Measurements from ENCODE around the gene PRKCA. TPM values are rescaled to one million over a fixed set of nuclear protein-coding genes. Genes with fewer than 3 reads are reported as not detected.

Gene PRKCA
- total and polyA plus RNA-seq, 3 experiments from 2014 or later = 1.8 to 74.1 (median 73.9) TPM

GRCh38 chr17:66662496-66662895, 360.1 kb downstream of the PRKCA start:
- no peak overlapping the region for H3K4me3 Mint-ChIP-seq
- peaks cover 0 to 3% (median 2%) of the 10 kb centered on the region in 5 donors for H3K9me3 Mint-ChIP-seq
- no peak overlapping the region for H3K4me3 ChIP-seq (ENCODE audit: low read length)
- H3K9me3 ChIP-seq (ENCODE audit: low read length) = no peaks in the 10 kb centered on the region
- H3K36me3 Mint-ChIP-seq = peaks cover 11 to 13% (median 13%) of the 10 kb centered on the region in 3 donors
- DNase-seq = no peak
- H3K4me1 ChIP-seq (ENCODE audit: insufficient read depth, low read length) = peaks cover 33% of the 10 kb centered on the region
- no peaks in the 10 kb centered on the region for H3K36me3 ChIP-seq (ENCODE audit: insufficient read depth, low read length)
- H3K27ac ChIP-seq (ENCODE audit: low read depth, low read length) = no peak overlapping the region
- no peaks in the 10 kb centered on the region for H3K27me3 ChIP-seq (ENCODE audit: insufficient read depth, low read length, poor library complexity, severe bottlenecking)
- peaks cover 19 to 26% (median 20%) of the 10 kb centered on the region in 3 donors for H3K4me1 Mint-ChIP-seq
- CTCF ChIA-PET = interaction anchor here (0.8 kb wide), 1 partner anchor 9 kb away, joined by 3 read pairs; no protein-coding TSS in a partner anchor
- H3K27ac Mint-ChIP-seq = peak overlapping the region in 3 of 8 donors; percentile 11 to 62 (median 17)
- POLR2A ChIA-PET = no interaction called here
- H3K27me3 Mint-ChIP-seq = no peaks in the 10 kb centered on the region

- H3K36me3 ChIP-seq (ENCODE audit: insufficient read depth, low read length) = no peaks in the 10 kb centered on the region
- Mint-ChIP-seq H3K27me3 (peaks cover 0 to 1% of the 10 kb centered on the region in 2 donors), H3K4me3 (no peak overlapping the region), H3K27ac (peak overlapping the region in 1 of 8 donors; percentile 17), H3K36me3 (peaks cover 6 to 8% (median 8%) of the 10 kb centered on the region in 3 donors), H3K4me1 (peaks cover 25 to 27% (median 26%) of the 10 kb centered on the region in 3 donors), H3K9me3 (no peaks in the 10 kb centered on the region)
- no peaks in the 10 kb centered on the region for H3K27me3 ChIP-seq (ENCODE audit: insufficient read depth, low read length, poor library complexity, severe bottlenecking)
- H3K9me3 ChIP-seq (ENCODE audit: low read length) = no peaks in the 10 kb centered on the region
- H3K27ac ChIP-seq (ENCODE audit: low read depth, low read length) = no peak overlapping the region
- DNase-seq = no peak
- H3K4me1 ChIP-seq (ENCODE audit: insufficient read depth, low read length) = peaks cover 40% of the 10 kb centered on the region
- ChIA-PET CTCF (no interaction called here), POLR2A (no interaction called here)
- no peak overlapping the region for H3K4me3 ChIP-seq (ENCODE audit: low read length)
Measured at GRCh38 chr17:66663041-66663606, 360.7 kb downstream of the PRKCA start.

GRCh38 chr17:66664336-66664735, 361.9 kb downstream of the PRKCA start:
- no peaks in the 10 kb centered on the region for H3K36me3 ChIP-seq (ENCODE audit: insufficient read depth, low read length)
- no peaks in the 10 kb centered on the region for H3K9me3 ChIP-seq (ENCODE audit: low read length)
- no peak overlapping the region for H3K27ac Mint-ChIP-seq
- no peaks in the 10 kb centered on the region for H3K27me3 ChIP-seq (ENCODE audit: insufficient read depth, low read length, poor library complexity, severe bottlenecking)
- H3K36me3 Mint-ChIP-seq = peaks cover 0 to 4% (median 0%) of the 10 kb centered on the region in 3 donors
- no peak overlapping the region for H3K27ac ChIP-seq (ENCODE audit: low read depth, low read length)
- ChIA-PET CTCF (no interaction called here), POLR2A (no interaction called here)
- H3K27me3 Mint-ChIP-seq = peaks cover 0 to 1% of the 10 kb centered on the region in 2 donors
- no peak for DNase-seq
- peaks cover 0 to 2% (median 0%) of the 10 kb centered on the region in 5 donors for H3K9me3 Mint-ChIP-seq
- H3K4me1 ChIP-seq (ENCODE audit: insufficient read depth, low read length) = peaks cover 48% of the 10 kb centered on the region
- H3K4me3 ChIP-seq (ENCODE audit: low read length) = no peak overlapping the region
- no peak overlapping the region for H3K4me3 Mint-ChIP-seq
- H3K4me1 Mint-ChIP-seq = peaks cover 33 to 39% (median 34%) of the 10 kb centered on the region in 3 donors

GRCh38 chr17:66665194-66665593, 362.8 kb downstream of the PRKCA start:
- peak overlapping the region in 2 of 8 donors; percentile 10 to 18 for H3K27ac Mint-ChIP-seq
- CTCF ChIA-PET = no interaction called here

GRCh38 chr17:66667090-66667489, 364.7 kb downstream of the PRKCA start:
- H3K27ac ChIP-seq (ENCODE audit: low read depth, low read length) = no peak overlapping the region
- H3K36me3 ChIP-seq (ENCODE audit: insufficient read depth, low read length) = no peaks in the 10 kb centered on the region
- H3K27me3 ChIP-seq (ENCODE audit: insufficient read depth, low read length, poor library complexity, severe bottlenecking) = no peaks in the 10 kb centered on the region
- DNase-seq = no peak
- ChIA-PET CTCF (no interaction called here), POLR2A (no interaction called here)
- Mint-ChIP-seq H3K36me3 (peaks cover 0 to 5% (median 4%) of the 10 kb centered on the region in 3 donors), H3K4me1 (peaks cover 39 to 56% (median 42%) of the 10 kb centered on the region in 3 donors), H3K4me3 (peak overlapping the region in 4 of 7 donors; percentile 20 to 59 (median 51)), H3K27me3 (peaks cover 0 to 1% of the 10 kb centered on the region in 2 donors), H3K9me3 (peaks cover 0 to 2% (median 0%) of the 10 kb centered on the region in 5 donors), H3K27ac (peak overlapping the region; percentile 22 to 89 (median 80))
- no peak overlapping the region for H3K4me3 ChIP-seq (ENCODE audit: low read length)
- no peaks in the 10 kb centered on the region for H3K9me3 ChIP-seq (ENCODE audit: low read length)
- peaks cover 58% of the 10 kb centered on the region for H3K4me1 ChIP-seq (ENCODE audit: insufficient read depth, low read length)

More at GRCh38 chr17:66665194-66665593, 362.8 kb downstream of the PRKCA start:
- Mint-ChIP-seq H3K4me3 (no peak overlapping the region), H3K27me3 (peaks cover 0 to 1% of the 10 kb centered on the region in 2 donors), H3K9me3 (peaks cover 0 to 2% (median 0%) of the 10 kb centered on the region in 5 donors), H3K36me3 (peaks cover 0 to 5% (median 4%) of the 10 kb centered on the region in 3 donors), H3K4me1 (peaks cover 33 to 44% (median 34%) of the 10 kb centered on the region in 3 donors)
- no peaks in the 10 kb centered on the region for H3K9me3 ChIP-seq (ENCODE audit: low read length)
- no peak overlapping the region for H3K27ac ChIP-seq (ENCODE audit: low read depth, low read length)
- H3K4me3 ChIP-seq (ENCODE audit: low read length) = no peak overlapping the region
- POLR2A ChIA-PET = no interaction called here
- DNase-seq = no peak
- peaks cover 48% of the 10 kb centered on the region for H3K4me1 ChIP-seq (ENCODE audit: insufficient read depth, low read length)
- H3K27me3 ChIP-seq (ENCODE audit: insufficient read depth, low read length, poor library complexity, severe bottlenecking) = no peaks in the 10 kb centered on the region
- no peaks in the 10 kb centered on the region for H3K36me3 ChIP-seq (ENCODE audit: insufficient read depth, low read length)

- ChIA-PET CTCF (no interaction called here), POLR2A (no interaction called here)
- peak; percentile 17 to 73 (median 63) for DNase-seq
- Histone ChIP-seq H3K27ac (ENCODE audit: low read depth, low read length) (no peak overlapping the region), H3K4me1 (ENCODE audit: insufficient read depth, low read length) (peaks cover 62% of the 10 kb centered on the region), H3K9me3 (ENCODE audit: low read length) (no peaks in the 10 kb centered on the region), H3K4me3 (ENCODE audit: low read length) (no peak overlapping the region), H3K27me3 (ENCODE audit: insufficient read depth, low read length, poor library complexity, severe bottlenecking) (no peaks in the 10 kb centered on the region), H3K36me3 (ENCODE audit: insufficient read depth, low read length) (no peaks in the 10 kb centered on the region)
- Mint-ChIP-seq H3K27me3 (peaks cover 0 to 1% of the 10 kb centered on the region in 2 donors), H3K4me3 (peak overlapping the region; percentile 3 to 59 (median 43)), H3K4me1 (peaks cover 42 to 61% (median 47%) of the 10 kb centered on the region in 3 donors), H3K36me3 (peaks cover 0 to 5% (median 4%) of the 10 kb centered on the region in 3 donors), H3K9me3 (peaks cover 0 to 2% (median 0%) of the 10 kb centered on the region in 5 donors), H3K27ac (peak overlapping the region; percentile 22 to 89 (median 80))
Measured at GRCh38 chr17:66667491-66668030, 365.1 kb downstream of the PRKCA start.

- no peak for DNase-seq
- no peaks in the 10 kb centered on the region for H3K9me3 ChIP-seq (ENCODE audit: low read length)
- POLR2A ChIA-PET = no interaction called here
- H3K27ac Mint-ChIP-seq = peak overlapping the region in 3 of 8 donors; percentile 15 to 61 (median 43)
- no peak overlapping the region for H3K4me3 Mint-ChIP-seq
- peaks cover 75% of the 10 kb centered on the region for H3K4me1 ChIP-seq (ENCODE audit: insufficient read depth, low read length)
- CTCF ChIA-PET = no interaction called here
- H3K4me3 ChIP-seq (ENCODE audit: low read length) = no peak overlapping the region
- H3K27me3 ChIP-seq (ENCODE audit: insufficient read depth, low read length, poor library complexity, severe bottlenecking) = no peaks in the 10 kb centered on the region
- no peak overlapping the region for H3K27ac ChIP-seq (ENCODE audit: low read depth, low read length)
- peaks cover 0 to 2% (median 0%) of the 10 kb centered on the region in 5 donors for H3K9me3 Mint-ChIP-seq
- H3K36me3 Mint-ChIP-seq = peaks cover 0 to 5% (median 2%) of the 10 kb centered on the region in 3 donors
- H3K4me1 Mint-ChIP-seq = peaks cover 60 to 87% (median 67%) of the 10 kb centered on the region in 3 donors
- H3K36me3 ChIP-seq (ENCODE audit: insufficient read depth, low read length) = no peaks in the 10 kb centered on the region
- H3K27me3 Mint-ChIP-seq = peaks cover 0 to 1% of the 10 kb centered on the region in 2 donors
Measured at GRCh38 chr17:66670206-66670605, 367.8 kb downstream of the PRKCA start.

GRCh38 chr17:66671156-66671555, 368.7 kb downstream of the PRKCA start:
- ChIA-PET POLR2A (interaction anchor here (0.6 kb wide), 1 partner anchor 688 kb away, joined by 3 read pairs; no protein-coding TSS in a partner anchor), CTCF (no interaction called here)
- Histone ChIP-seq H3K27me3 (ENCODE audit: insufficient read depth, low read length, poor library complexity, severe bottlenecking) (no peaks in the 10 kb centered on the region), H3K9me3 (ENCODE audit: low read length) (no peaks in the 10 kb centered on the region), H3K36me3 (ENCODE audit: insufficient read depth, low read length) (no peaks in the 10 kb centered on the region), H3K4me1 (ENCODE audit: insufficient read depth, low read length) (peaks cover 66% of the 10 kb centered on the region), H3K4me3 (ENCODE audit: low read length) (no peak overlapping the region), H3K27ac (ENCODE audit: low read depth, low read length) (no peak overlapping the region)
- Mint-ChIP-seq H3K4me3 (no peak overlapping the region), H3K36me3 (peaks cover 0 to 5% (median 2%) of the 10 kb centered on the region in 3 donors), H3K27ac (peak overlapping the region in 4 of 8 donors; percentile 17 to 95 (median 88)), H3K4me1 (peaks cover 56 to 82% (median 61%) of the 10 kb centered on the region in 3 donors), H3K9me3 (peaks cover 0 to 2% (median 0%) of the 10 kb centered on the region in 5 donors), H3K27me3 (peaks cover 0 to 1% of the 10 kb centered on the region in 2 donors)
- DNase-seq = no peak

Measured in CD8-positive, alpha-beta memory T cell (primary cell).